Tongue (tissue), 2 donors: ENCODE measurements around the gene PRCD. TPM values are rescaled to one million over a fixed set of nuclear protein-coding genes. Genes with fewer than 3 reads are reported as not detected.
"Not testable (repeated sequence)": the region's sequence is repeated elsewhere in the genome, so short reads cannot be mapped to it uniquely, and the experiment has no call there.

Experiments
- DNase-seq: peaks from one replicate; pipeline ENCODE4 v3.0.0-alpha.2; 2015
- total RNA-seq: library from RNA; depleted of rRNA; stranded (reverse); fragments of >200 nt; gene quantifications from one replicate; pipeline ENCODE4 v1.2.3, GENCODE V29; 2014

The PRCD gene
- total RNA-seq, 1 donor from 2014 or later, result 0.31 TPM

- DNase-seq, result no peak
Measured at GRCh38 chr17:76504117-76504516, 35.7 kb upstream of the PRCD start.

DNA sequence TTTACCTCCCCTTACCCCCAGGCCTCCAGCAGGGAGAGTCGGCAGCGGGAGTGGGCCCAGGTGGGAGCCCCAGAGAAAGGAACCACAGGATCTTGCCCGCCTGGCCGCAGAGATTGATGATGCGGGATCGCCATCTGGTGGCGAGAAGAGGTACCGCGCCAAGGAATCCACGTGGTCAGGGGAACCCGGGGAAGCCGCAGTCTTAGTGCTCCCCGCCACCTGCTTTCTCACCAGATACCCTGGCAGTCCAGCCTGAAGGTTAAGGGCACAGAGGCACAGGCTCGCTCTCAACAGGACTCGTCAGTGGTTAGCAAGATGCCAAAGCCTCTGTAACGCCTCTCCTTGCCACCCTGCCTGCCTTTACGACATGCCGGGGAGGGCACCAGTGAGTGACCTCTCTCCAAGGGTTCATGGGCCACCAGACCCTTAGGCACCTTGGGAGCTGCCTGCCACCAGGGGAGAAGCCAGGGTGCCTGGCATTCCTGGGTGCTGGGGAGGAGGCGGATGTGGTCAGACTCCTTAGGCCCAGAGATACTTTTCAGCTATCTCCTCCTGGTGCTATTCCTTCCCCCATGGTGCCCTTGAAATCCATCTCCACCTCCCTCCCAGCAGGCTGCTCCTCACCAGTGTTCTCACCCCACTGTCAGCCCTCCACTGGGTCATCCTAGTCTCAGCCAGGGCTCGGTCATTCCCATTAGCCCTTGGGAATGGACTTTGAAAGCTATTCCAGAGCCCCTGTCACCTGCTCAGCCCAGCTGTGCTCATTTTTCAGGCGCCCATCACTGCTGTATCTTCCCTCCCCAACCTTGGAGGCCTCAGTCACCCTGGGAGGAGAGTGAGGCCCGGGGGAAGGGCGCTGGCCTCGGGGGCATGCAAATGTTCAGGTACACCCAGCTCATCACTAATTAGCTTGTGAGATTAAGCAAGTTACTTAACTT, 33.2 kb upstream of the PRCD start:
- peak; percentile 90 for DNase-seq

DNA sequence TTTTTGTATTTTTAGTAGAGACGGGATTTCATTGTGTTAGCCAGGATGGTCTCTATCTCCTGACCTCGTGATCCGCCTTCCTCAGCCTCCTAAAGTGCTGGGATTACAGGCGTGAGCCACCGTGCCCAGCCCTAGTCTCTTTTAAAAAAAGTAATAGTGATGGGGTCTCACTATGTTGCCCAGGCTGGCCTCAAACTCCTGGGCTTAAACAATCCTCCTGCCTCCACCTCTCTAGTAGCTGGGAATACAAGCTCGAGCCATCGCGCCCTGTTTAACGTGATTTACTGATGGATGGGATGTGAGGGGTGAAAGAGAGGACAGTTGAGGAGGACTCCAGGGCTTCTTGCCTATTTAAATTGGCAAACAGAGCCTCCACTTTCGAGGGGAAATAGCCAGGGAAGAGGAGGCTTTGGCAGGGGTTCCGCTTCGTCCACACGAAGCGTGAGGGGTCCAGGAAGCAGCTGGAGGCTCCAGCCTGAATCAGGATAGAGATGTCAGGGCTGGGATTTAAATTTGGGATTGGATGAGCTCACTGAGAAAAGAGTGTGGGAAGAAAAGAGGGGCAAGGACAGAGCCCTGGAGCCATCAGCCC, 31.3 kb upstream of the PRCD start:
- DNase-seq, result not testable (repeated sequence)

- DNase-seq, result peak; percentile 37
Measured at GRCh38 chr17:76510831-76511244, 29.0 kb upstream of the PRCD start.

DNA sequence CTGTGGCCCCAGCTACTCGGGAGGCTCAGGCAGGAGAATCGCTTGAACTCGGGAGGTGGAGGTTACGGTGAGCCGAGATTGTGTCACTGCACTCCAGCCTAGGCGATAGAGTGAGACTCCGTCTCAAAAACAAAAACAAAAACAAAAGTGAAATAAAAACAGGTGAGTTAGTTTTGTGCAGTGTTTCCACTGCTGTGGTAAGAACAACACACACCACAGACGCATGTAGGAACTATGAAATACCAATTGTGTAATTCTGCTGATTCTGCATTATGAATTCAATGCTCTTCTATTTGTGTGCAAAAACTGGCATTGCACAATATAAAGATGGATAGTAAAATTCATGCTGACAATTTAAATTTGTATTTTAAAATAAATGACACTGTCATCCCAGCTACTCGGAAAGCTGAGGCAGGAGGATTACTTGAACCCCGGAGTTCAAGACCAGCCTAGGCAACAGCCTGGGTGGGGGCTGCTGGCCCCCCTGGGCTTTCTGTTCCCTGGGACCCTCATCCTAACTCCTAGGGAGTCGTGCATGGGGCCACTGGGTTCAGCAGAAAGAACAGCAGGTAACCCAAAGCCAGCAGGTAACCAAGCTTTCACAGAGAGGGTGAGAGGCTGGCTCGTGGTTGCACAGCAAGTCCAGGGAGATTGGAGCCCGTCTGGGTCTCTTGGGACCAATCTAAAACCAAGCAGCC, 28.0 kb upstream of the PRCD start:
- DNase-seq, result no peak

- no peak for DNase-seq
Measured at GRCh38 chr17:76512366-76513305, 27.2 kb upstream of the PRCD start.

DNA sequence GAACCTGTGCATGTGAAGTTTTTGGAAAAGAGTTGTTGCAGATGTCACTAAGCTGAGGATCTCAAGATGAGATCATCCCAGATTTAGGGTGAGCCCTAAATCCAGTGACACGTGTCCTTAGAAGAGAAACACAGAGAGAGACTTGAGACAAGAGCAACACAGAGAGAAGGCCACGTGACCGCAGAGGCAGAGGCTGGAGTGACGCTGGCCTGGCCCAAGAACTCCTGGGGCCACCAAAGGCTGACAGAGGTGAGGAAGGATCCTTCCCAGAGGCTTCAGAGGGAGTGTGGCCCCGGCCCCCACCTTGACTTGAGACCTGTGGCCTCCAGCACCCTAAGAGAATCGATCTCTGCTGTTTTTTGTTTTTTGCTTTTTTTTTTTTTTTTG, 26.5 kb upstream of the PRCD start:
- DNase-seq, result no peak

DNA sequence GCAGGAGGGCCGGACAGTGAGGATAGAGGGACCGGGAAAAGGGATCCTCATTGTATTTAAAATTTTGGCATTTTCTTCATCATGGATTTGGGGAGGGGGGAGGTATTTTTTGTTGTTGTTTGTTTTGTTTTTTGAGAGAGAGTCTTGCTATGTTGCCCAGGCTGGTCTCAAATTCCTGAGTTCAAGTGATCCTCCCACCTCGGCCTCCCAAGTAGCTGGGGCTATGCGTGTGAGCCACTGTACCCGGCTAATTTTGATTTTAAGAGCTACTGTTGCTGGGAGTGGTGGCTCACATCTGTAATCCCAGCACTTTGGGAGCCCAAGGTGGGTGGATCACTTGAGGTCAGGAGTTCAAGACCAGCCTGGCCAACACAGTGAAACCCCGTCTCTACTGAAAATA, 25.5 kb upstream of the PRCD start:
- not testable (repeated sequence) for DNase-seq

- DNase-seq, result peak; percentile 15
Measured at GRCh38 chr17:76515274-76515949, 24.4 kb upstream of the PRCD start.

DNA sequence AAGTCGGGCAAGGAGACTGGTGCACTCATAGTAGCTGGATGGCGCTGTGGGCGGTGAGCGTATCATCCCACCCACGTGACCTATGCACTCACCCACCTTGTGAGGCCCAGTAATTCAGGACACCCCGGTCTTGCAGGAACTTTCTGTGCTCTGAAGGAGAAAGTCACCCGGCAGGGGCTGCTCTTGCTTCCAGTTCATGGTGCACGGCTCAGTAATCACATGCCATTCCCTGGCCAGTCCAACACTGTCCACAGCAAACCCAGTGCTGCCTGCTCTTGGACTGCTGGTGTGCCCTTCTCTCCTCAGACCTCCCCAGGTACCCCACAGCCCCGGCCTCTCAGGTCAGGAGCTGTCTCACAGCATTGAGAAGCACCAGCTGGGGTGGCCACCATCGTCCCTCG, 22.2 kb upstream of the PRCD start:
- no peak for DNase-seq

DNA sequence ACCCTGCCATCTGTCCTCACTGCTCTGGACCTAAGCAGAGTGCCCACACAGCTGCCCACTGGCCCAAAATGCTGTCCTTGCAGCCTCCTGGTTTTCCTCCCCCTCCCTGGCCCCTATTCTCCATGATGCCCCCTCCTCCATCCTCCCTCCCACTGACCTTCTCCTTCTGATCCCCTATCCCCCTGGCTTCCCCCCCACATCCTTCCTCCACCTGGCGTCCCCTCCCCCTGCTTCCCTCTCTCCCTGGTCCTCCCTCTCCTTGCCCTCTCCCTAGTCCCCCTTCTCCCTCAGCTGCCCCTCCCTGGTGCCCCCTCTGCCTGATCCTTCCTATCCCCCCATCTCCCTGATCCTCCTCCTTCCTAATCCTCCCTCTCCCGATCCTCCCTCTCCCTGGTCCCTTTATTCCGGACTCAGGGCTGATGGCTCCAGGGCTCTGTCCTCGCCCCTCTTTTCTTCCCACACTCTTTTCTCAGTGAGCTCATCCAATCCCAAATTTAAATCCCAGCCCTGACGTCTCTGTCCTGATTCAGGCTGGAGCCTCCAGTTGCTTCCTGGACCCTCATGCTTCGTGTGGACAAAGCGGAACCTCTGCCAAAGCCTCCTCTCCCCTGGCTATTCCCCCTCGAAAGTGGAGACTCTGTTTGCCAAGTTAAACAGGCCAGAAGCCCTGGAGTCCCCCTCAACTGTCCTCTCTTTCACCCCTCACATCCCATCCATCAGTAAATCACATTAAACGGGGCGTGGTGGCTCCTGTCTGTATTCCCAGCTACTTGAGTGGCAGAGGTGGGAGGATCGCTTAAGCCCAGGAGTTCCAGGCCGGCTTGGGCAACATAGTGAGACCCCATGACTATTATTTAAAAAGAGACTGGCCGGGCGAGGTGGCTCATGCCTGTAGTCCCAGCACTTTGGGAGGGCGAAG, 20.5 kb upstream of the PRCD start:
- DNase-seq, result peak; percentile 64

DNA sequence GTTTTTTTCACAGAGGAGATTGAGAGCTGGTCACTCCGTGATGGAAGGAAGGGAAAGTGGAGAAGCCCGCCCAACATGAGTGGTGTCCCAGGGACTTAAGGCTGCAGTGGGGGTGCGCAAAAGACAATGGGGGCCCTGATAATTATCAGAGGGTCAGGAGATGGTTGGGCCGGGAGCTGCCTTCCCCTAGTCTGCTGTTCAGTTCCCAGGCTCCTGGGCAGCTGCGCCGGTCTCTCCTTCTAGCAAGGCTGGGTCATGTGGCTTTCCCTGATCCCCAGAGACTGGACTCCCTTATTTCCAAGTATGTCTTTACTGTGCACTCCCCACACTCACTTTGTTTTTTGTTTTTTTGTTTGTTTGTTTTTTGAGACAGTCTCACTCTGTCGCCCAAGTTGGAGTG, 18.6 kb upstream of the PRCD start:
- DNase-seq, result no peak

DNA sequence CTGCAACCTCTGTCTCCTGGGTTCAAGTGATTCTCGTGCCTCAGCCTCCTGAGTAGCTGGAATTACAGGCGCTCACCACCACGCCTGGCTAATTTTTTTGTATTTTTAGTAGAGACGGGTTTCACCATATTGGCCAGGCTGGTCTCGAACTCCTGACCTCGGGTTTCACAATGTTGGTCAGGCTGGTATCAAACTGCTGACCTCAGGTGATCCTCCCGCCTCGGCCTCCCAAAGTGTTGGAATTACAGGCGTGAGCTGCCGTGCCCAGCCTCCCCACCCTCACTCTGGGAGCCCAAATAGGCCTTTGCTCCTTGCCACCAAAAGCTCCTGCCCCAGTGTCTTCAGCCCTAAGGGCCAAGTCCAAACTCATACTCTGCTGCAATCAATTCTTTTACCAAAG, 18.2 kb upstream of the PRCD start:
- DNase-seq, result not testable (repeated sequence)

- peak; percentile 74 for DNase-seq
Measured at GRCh38 chr17:76523084-76524037, 16.5 kb upstream of the PRCD start.

GRCh38 chr17:76524598-76525512, 15.0 kb upstream of the PRCD start:
- DNase-seq, result peak; percentile 56

DNA sequence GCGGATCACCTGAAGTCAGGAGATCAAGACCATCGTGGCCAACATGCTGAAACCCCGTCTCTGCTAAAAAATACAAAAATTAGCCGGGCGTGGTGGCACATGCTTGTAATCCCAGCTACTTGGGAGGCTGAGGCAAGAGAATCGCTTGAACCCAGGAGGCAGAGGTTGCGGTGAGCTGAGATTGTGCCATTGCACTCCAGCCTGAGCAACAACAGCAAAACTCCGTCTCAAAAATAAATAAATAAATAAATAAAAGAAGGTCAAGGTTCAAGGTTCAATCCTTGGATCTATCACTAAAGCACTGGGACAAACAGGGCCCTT, 14.4 kb upstream of the PRCD start:
- DNase-seq, result not testable (repeated sequence)

DNA sequence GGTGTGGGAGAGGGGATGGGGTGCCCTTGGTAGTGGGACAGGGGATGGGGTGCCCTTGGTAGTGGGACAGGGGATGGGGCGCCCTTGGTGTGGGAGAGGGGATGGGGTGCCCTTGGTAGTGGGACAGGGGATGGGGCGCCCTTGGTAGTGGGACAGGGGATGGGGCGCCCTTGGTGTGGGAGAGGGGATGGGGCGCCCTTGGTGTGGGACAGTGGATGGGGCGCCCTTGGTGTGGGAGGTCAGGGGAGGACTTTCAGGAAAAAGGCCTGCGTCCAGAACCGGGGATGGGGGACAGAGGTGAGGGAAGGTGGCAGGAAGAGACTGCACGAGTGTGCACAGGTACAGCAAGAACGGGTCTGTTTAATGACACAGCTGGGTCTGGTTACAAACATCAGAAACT, 12.8 kb upstream of the PRCD start:
- DNase-seq, result not testable (repeated sequence)
